ENCODE results near the gene DZIP1L.

Gene DZIP1L

DNA sequence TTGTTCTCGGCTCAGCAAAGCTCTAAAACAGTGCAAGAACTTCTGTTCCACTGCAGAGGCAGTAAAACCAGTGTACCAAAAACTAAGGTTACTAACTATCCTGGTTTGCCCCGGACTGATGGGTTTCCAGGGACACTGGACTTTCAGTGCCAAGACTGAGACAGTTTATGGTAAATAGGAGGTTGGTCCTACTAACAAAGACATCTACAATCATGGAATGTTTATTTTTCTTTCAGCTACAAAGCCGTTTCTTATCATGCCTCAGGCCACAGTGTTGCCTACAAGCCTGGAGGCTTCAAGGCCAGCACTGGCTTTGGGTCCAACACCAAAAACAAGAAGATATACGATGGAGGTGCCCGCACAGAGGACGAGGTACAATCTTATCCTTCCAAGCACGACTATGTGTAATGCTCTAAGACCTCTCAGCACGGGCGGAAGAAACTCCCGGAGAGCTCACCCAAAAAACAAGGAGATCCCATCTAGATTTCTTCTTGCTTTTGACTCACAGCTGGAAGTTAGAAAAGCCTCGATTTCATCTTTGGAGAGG lies 84.6 kb downstream of the DZIP1L start:
- DNase-seq: no peak

DNA sequence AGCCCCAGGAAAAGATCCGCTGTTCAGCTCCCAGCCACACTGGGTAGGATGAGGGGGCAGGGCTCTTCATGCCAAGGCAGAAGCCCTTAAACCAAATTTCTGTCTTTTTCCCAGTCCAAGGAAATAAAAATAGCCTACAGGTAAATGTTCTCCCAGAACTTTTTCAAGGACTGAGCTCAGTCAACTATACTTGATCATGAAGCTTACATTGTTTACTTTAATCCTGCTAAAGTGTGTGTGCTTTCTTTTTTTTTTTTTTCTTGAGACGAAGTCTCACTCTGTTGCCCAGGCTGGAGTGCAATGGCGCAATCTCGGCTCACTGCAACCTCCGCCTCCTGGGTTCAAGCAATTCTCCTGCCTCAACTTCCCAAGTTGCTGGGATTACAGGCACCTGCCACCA lies 87.6 kb downstream of the DZIP1L start:
- no peak for DNase-seq

DNA sequence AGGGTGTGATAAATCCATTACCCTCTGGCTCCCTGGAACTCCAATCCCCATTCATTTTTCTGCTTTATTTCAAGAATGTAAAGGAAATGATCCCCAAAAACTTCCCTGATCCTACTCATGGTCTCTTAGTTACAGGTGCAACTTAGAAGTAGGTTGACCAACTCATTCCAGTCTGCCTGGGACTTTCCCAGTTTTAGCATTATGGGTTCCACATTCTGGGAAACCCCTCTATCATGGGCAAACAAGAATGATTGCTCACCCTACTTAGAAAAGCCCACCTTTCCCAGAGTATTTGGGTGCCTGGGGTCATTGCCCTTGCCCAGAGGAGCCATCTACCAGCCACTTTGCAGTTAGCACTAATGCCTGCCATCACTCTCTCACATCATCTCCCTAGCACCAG lies 89.9 kb downstream of the DZIP1L start:
- no peak for DNase-seq

DNA sequence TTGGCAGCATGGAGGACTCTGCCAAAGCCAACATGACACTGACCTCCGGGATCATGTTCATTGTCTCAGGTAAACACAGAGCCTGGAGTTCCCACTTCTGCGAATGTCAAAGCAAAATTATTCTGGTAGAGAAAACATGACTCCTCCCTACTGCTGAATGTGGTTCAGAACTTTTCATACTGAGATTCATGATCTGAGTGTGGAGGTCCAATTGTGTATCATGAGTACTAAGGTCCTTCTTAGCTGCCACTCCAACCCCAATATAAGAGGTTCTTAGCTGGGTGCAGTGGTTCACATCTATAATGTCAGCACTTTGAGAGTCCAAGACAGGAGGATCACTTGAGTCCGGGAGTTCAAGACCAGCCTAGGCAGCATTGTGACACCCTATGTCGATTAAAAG lies 91.7 kb downstream of the DZIP1L start:
- no peak for DNase-seq

DNA sequence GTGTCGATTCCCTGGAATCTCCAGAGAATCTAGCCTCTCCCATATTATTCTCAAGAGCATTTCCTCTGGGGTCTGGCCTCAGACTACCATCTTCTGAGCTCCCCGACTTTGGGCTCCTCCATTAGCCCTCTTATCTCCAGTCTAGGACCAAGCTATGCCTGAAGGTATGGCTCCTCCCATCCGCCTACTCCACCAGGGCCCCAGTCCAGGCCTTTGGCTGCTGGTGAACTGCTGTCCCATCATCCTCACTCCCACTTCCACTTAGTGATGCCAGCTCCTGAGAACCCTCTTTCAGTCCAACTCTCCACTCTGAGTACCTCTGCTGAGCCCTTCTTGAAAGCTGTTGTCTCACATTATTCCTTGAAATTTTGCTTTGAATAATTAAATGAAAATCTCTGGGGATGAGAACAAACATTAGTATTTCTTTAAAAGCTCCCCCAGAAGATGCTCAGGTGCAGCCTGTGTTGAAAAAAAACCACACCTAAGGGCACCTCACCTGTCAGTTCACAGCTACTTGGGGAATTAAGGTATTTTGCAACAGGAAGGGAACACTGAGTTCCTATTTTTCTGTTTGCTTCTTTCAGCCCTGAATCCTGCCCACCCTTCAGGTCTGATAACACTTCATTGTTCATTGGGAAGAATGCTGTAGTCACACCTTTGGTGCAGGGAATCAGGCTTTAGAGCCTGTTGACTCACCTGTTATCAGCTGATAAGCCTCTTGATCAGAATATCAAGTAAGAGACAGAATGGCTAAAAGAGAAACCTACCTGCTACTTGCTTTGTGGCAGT lies 95.9 kb downstream of the DZIP1L start:
- DNase-seq: no peak

DNA sequence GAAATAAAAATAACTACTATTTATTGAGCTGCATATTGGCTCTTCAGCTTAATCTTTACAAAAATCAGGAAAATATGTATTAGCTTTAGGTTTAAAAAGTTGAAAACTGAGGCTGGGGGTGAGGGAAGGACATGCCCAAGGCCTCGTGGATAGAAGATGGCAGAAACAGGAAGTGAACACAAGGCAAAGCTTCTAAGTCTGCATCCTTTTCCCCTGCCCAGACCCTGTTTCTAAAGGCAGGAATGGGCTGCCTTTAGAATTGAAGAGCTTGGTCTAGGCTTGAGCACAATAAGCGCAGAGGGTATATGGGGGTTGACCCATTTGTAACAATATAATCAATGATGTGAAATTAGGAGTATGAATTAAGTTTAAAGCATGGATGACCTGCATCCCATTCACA lies 99.3 kb downstream of the DZIP1L start:
- DNase-seq: no peak

DNA sequence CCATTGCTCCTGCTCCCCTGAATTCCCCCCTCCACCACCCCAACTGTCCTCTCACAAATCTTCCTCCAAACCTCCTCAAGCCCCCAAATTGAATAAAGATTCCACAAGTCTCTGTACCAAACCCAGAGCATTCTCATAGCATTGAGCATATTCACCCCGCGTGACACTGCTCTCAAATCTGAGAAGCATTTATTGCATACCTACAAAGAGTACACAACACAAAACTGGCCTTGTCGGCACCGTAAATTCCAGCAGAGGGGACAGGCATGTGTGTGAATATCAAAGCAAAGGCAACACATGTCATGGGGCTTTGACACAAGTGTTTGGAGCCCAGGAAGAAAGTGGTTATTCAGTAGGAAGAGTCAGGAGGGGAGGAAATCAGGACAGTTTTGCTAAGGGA lies 102.9 kb downstream of the DZIP1L start:
- no peak for DNase-seq
